Esophagus squamous epithelium (tissue), 5 donors: ENCODE data around the gene GRK4. TPM values are rescaled to one million over a fixed set of nuclear protein-coding genes. Genes with fewer than 3 reads are reported as not detected.

ENCODE experiments used
- DNase-seq: peaks from one replicate; lab custom pipeline; 2025; lab: John Stamatoyannopoulos, UW
- H3K27ac ChIP-seq, 4 donors: fragments of 200-600 bp; sonication (generic); one replicate each; pipeline ENCODE4 v1.5.1; 2016 to 2019; ENCODE audit warnings: mild to moderate bottlenecking in 1 of 4
- H3K27me3 ChIP-seq, 4 donors: fragments of 200-600 bp; sonication (generic); 1 replicate in 3 of 4; 2 replicates in 1 of 4; pipeline versions ENCODE4 v1.5.1 to v1.6.0; 2017 to 2021; ENCODE audit warnings: antibody characterized with exemption in 1 of 4
- H3K36me3 ChIP-seq, 3 donors: fragments of 200-600 bp; sonication (generic); one replicate each; pipeline ENCODE4 v1.5.1; 2016 to 2019
- H3K4me1 ChIP-seq, 3 donors: fragments of 200-600 bp; sonication (generic); one replicate each; pipeline ENCODE4 v1.5.1; 2017 to 2019
- H3K4me3 ChIP-seq, 4 donors: fragments of 200-600 bp; sonication (generic); 1 replicate in 3 of 4; 2 replicates in 1 of 4; pipeline ENCODE4 v1.5.1; 2016 to 2019; ENCODE audit warnings: mild to moderate bottlenecking in 2 of 4, moderate library complexity in 1 of 4
- H3K9me3 ChIP-seq, 3 donors: fragments of 200-600 bp; sonication (generic); one replicate each; pipeline ENCODE4 v1.5.1; 2016 to 2019
- CTCF ChIP-seq, 6 experiments: fragments of 450-650 bp in 4 of 6; fragments of 200-600 bp in 2 of 6; sonication (generic) in 2 of 6; IDR thresholded peaks; one replicate each; pipeline ENCODE4 v1.5.1; 2016 to 2019; ENCODE audit warnings: antibody characterized with exemption in 6 of 6, mild to moderate bottlenecking in 4 of 6, moderate library complexity in 4 of 6
- POLR2A ChIP-seq, 4 donors: fragments of 450-650 bp; IDR thresholded peaks; one replicate each; pipeline ENCODE4 v1.6.1; 2017; ENCODE audit warnings: antibody characterized with exemption in 4 of 4, mild to moderate bottlenecking in 4 of 4, moderate library complexity in 3 of 4
- WGBS, 2 donors: methylation state at CpG; one replicate each; pipeline ENCODE4 v1.1.5; 2018; 5-methylcytosine and 5-hydroxymethylcytosine counted together
- intact Hi-C: fragments of 100-400 bp; cut with DNase I; formaldehyde crosslinking; loops from one replicate; pipeline ENCODE4 v1.15.0; 2022
- total RNA-seq, 4 donors: library from RNA; depleted of rRNA; stranded (reverse); fragments of >200 nt; gene quantifications; one replicate each; pipeline ENCODE4 v1.1.0, GENCODE V29; 2016
- donor health status: DM: yes; HTN: yes; CAD: no.

GRK4 gene
- total RNA-seq, 4 donors from 2014 or later = 2.9 to 5.5 (median 3.7) TPM

GRCh38 chr4:2948895-2949781 is 14.2 kb upstream of the GRK4 start:
- no peaks in the 10 kb centered on the region for H3K9me3 ChIP-seq
- H3K27ac ChIP-seq = no peak overlapping the region
- intact Hi-C loops = no loop called here
- peaks cover 39 to 100% (median 69%) of the 10 kb centered on the region in 3 donors for H3K36me3 ChIP-seq
- no peak overlapping the region for H3K4me3 ChIP-seq
- no peaks in the 10 kb centered on the region for H3K4me1 ChIP-seq
- DNase-seq = no peak
- H3K27me3 ChIP-seq = no peaks in the 10 kb centered on the region
- TF ChIP-seq CTCF (IDR thresholded peaks at IDR 0.05) (peak in 4 of 6 experiments; percentile 33 to 56 (median 38)), POLR2A (IDR thresholded peaks at IDR 0.05) (no peak)
- 89 to 93% methylated on average over 12 of the region's 14 CpGs for WGBS, 2 donors

- 89 to 92% methylated on average over 11 of the region's 11 CpGs for WGBS, 2 donors
- intact Hi-C loops = no loop called here
- peaks cover 40 to 100% (median 67%) of the 10 kb centered on the region in 3 donors for H3K36me3 ChIP-seq
Measured at GRCh38 chr4:2949782-2950125, 13.6 kb upstream of the GRK4 start.

GRCh38 chr4:2950221-2950989 is 13.0 kb upstream of the GRK4 start:
- no peak for DNase-seq
- intact Hi-C loops = no loop called here
- Histone ChIP-seq H3K4me1 (no peaks in the 10 kb centered on the region), H3K4me3 (no peak overlapping the region), H3K36me3 (peaks cover 40 to 100% (median 62%) of the 10 kb centered on the region in 3 donors), H3K27ac (no peak overlapping the region), H3K9me3 (no peaks in the 10 kb centered on the region), H3K27me3 (no peaks in the 10 kb centered on the region)
- no peak for TF ChIP-seq POLR2A (IDR thresholded peaks at IDR 0.05)
- WGBS, 2 donors = 78 to 90% methylated on average over 5 to 8 of the region's 16 CpGs

More at GRCh38 chr4:2949782-2950125, 13.6 kb upstream of the GRK4 start:
- Histone ChIP-seq H3K27me3 (no peaks in the 10 kb centered on the region), H3K9me3 (no peaks in the 10 kb centered on the region), H3K4me3 (no peak overlapping the region), H3K4me1 (no peaks in the 10 kb centered on the region), H3K27ac (no peak overlapping the region)
- TF ChIP-seq POLR2A (IDR thresholded peaks at IDR 0.05) (no peak), CTCF (IDR thresholded peaks at IDR 0.05) (no peak)
- no peak for DNase-seq

GRCh38 chr4:2953496-2953895 is 9.9 kb upstream of the GRK4 start:
- Histone ChIP-seq H3K9me3 (no peaks in the 10 kb centered on the region), H3K4me1 (no peaks in the 10 kb centered on the region), H3K36me3 (peaks cover 29 to 100% (median 62%) of the 10 kb centered on the region in 3 donors), H3K4me3 (no peak overlapping the region), H3K27ac (no peak overlapping the region), H3K27me3 (no peaks in the 10 kb centered on the region)
- intact Hi-C loops = no loop called here
- 75 to 86% methylated on average over 6 of the region's 6 CpGs for WGBS, 2 donors
- no peak for DNase-seq
- no peak for TF ChIP-seq CTCF (IDR thresholded peaks at IDR 0.05)
- TF ChIP-seq POLR2A (IDR thresholded peaks at IDR 0.05) = no peak

- no peak overlapping the region for H3K27ac ChIP-seq
- no peak overlapping the region for H3K4me3 ChIP-seq
- H3K36me3 ChIP-seq = peaks cover 25 to 99% (median 58%) of the 10 kb centered on the region in 3 donors
- no peak for DNase-seq
- H3K9me3 ChIP-seq = no peaks in the 10 kb centered on the region
- peaks cover 0 to 8% (median 0%) of the 10 kb centered on the region in 3 donors for H3K4me1 ChIP-seq
- WGBS, 2 donors = 70 to 81% methylated on average over 10 to 13 of the region's 33 CpGs
- H3K27me3 ChIP-seq = no peaks in the 10 kb centered on the region
- intact Hi-C loops = no loop called here
- no peak for TF ChIP-seq CTCF (IDR thresholded peaks at IDR 0.05)
- TF ChIP-seq POLR2A (IDR thresholded peaks at IDR 0.05) = no peak
Measured at GRCh38 chr4:2954358-2955185, 8.8 kb upstream of the GRK4 start.
